22Rv1 (cell line): ENCODE data around the gene AGAP6.
"Not testable (repeated sequence)": the region's sequence is repeated elsewhere in the genome, so short reads cannot be mapped to it uniquely, and the experiment has no call there.

Experiments
- H3K27ac ChIP-seq: fragments of 450-650 bp; 2 replicates; pipeline ENCODE4 v1.5.1; 2017

AGAP6 gene

GRCh38 chr10:50058727-50059126 lies 70.5 kb downstream of the AGAP6 start:
- H3K27ac ChIP-seq = not testable (repeated sequence)

- not testable (repeated sequence) for H3K27ac ChIP-seq
Observed at GRCh38 chr10:50059946-50060345, 71.7 kb downstream of the AGAP6 start.
